ENCODE data around the gene SORBS1.

DNA sequence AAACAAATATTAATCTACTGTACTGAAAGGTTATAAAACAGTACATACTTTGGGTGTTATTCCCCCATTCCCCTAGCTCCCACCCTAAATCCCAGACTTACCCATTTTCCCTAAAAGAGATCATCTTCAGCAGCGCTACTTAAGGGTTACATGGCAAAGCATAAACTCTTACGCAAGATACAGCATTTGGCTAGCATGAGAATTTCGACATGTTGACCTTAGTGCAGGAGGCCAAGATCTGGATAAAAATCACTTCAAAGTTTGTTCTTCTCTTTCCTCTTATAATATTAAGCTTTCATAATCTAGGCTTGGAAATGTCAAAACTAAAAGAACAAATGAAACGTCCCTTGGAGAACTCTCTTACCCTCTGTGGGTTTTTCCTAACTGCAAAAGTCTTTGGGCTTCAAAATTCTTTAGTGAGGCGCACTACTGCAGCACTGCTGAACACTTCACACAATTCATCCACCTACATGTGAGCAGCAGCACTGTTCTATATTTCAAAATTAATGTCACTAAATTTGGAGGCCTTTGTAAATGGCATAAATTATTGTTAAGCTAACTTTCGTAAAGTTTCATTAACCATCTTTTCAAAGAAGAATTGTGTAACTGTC is 210.8 kb downstream of the SORBS1 start:
- no peak for TF ChIP-seq GABPA (IDR thresholded peaks at IDR 0.05 in 1 of 2, conservative IDR thresholded peaks at IDR 0.05 in 1 of 2)
- no peak for TF ChIP-seq ZBTB33 (IDR thresholded peaks at IDR 0.05)
- TF ChIP-seq, protein P1, sequence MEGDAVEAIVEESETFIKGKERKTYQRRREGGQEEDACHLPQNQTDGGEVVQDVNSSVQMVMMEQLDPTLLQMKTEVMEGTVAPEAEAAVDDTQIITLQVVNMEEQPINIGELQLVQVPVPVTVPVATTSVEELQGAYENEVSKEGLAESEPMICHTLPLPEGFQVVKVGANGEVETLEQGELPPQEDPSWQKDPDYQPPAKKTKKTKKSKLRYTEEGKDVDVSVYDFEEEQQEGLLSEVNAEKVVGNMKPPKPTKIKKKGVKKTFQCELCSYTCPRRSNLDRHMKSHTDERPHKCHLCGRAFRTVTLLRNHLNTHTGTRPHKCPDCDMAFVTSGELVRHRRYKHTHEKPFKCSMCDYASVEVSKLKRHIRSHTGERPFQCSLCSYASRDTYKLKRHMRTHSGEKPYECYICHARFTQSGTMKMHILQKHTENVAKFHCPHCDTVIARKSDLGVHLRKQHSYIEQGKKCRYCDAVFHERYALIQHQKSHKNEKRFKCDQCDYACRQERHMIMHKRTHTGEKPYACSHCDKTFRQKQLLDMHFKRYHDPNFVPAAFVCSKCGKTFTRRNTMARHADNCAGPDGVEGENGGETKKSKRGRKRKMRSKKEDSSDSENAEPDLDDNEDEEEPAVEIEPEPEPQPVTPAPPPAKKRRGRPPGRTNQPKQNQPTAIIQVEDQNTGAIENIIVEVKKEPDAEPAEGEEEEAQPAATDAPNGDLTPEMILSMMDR (IDR thresholded peaks at IDR 0.05; ENCODE audit: low read depth, low read length, missing input control) = no peak
- TF ChIP-seq NR2F2 (IDR thresholded peaks at IDR 0.05) = peak; percentile 95
- peak; percentile 58 for TF ChIP-seq FOXA1 (IDR thresholded peaks at IDR 0.05)
- TF ChIP-seq, protein P2, sequence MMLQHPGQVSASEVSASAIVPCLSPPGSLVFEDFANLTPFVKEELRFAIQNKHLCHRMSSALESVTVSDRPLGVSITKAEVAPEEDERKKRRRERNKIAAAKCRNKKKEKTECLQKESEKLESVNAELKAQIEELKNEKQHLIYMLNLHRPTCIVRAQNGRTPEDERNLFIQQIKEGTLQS (IDR thresholded peaks at IDR 0.05) = peak; percentile 19
- TF ChIP-seq TAF1 (conservative IDR thresholded peaks at IDR 0.05) = no peak
- TF ChIP-seq SP1 (IDR thresholded peaks at IDR 0.05) = peak; percentile 33

Measured in liver (tissue), 3 donors.